HG03064 (cell line): ENCODE measurements around the gene SNAI1.
"Not testable (repeated sequence)": the region's sequence is repeated elsewhere in the genome, so short reads cannot be mapped to it uniquely, and the experiment has no call there.

Experiments
- ATAC-seq: cut with Tn5 transposase; IDR thresholded peaks from one replicate; pipeline ENCODE4 v1.9.1; 2021; ENCODE audit warnings: low read depth; ENCODE audit not compliant: unreplicated experiment

The SNAI1 gene

DNA sequence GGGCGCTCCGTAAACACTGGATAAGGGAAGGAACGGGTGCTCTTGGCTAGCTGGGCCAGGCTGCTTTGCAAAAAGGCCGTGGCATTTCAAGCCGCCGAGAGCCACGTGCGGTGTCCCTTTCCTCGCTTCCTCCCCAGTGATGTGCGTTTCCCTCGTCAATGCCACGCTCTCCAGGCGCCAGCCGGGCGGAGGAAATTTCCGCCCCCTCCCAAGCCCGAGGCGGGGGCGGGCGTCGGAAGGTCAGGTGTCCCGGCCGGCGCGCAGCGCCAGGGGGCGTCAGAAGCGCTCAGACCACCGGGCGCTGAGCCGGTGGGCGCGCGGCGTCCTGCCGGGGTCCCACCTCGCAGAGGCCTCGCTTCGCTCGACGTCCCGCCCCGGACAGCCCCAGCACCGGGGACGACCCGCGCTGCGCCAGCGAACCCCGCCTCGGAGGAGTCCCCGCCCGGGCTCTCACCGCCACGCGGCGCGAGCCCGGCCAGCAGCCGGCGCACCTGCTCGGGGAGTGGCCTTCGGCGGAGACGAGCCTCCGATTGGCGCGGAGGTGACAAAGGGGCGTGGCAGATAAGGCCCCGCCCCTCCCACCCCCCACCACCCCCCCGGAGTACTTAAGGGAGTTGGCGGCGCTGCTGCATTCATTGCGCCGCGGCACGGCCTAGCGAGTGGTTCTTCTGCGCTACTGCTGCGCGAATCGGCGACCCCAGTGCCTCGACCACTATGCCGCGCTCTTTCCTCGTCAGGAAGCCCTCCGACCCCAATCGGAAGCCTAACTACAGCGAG lies at the start of gene SNAI1:
TSS of gene SNAI1 (plus strand) at position 635 of the 777 bp plus-strand sequence. CDS start at position 715, 80 bp downstream.
- peak; percentile 61 for ATAC-seq

DNA sequence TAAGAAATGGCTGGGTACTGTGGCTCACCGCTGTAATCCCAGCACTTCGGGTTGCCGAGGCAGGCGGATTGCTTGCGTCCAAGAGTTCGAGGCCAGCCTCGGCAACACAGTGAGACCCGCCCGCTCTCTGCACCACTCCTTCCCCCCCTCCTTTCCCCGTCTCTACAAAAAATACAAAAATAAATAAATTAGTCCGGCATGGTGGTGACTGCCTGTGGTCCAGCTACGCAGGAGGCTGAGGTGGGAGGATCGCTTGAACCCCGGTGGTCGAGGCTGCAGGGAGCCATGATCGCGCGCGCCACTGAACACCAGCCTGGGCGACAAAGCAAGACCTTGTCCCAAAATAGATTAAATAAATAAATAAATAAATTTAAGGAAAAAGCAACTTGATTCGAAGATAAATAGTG lies 47.0 kb upstream of the SNAI1 start:
- no peak for ATAC-seq

DNA sequence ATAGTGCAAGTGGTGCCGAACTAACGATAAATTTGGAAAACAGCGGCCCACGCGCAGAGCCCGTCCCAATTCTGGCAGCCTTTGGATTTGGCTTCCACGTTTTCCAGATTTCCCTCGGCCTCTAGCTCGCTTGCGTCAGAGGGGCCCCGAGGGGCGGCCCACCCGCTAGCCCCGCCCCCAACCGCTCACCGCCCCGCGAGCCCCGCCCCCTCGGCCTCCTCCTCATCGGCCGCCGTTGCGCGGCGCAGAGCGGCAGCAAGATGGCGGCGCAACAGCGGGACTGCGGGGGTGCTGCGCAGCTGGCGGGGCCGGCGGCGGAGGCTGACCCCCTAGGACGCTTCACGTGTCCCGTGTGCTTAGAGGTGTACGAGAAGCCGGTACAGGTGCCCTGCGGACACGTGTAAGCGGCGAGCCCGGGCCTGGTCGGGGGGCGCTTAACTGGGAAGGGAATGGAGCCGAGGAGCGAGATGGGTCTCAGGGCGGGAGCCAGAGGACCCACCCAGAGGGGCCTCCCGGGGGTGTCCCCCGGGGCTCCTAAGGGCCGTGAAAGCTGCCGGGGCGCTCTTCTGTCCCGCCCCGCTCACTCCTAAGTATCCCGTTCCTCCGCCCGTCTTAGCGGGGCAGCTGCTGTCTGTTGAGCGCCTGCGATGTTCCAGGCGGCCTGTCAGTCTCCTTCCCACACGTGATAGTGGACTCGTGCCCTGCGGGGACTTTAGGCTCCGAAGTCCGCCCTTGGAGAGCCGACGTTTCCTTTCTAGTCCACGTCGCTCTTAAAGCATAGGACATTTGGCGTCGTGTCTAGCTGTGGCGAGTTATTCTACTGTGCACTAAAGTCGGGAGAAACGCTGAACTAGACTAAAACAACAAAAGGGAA lies 46.4 kb upstream of the SNAI1 start, which contains the start of gene RNF114:
TSS of gene RNF114 (plus strand) at position 245 of the 874 bp plus-strand sequence. CDS start at position 261, 16 bp downstream.
- peak; percentile 50 for ATAC-seq

DNA sequence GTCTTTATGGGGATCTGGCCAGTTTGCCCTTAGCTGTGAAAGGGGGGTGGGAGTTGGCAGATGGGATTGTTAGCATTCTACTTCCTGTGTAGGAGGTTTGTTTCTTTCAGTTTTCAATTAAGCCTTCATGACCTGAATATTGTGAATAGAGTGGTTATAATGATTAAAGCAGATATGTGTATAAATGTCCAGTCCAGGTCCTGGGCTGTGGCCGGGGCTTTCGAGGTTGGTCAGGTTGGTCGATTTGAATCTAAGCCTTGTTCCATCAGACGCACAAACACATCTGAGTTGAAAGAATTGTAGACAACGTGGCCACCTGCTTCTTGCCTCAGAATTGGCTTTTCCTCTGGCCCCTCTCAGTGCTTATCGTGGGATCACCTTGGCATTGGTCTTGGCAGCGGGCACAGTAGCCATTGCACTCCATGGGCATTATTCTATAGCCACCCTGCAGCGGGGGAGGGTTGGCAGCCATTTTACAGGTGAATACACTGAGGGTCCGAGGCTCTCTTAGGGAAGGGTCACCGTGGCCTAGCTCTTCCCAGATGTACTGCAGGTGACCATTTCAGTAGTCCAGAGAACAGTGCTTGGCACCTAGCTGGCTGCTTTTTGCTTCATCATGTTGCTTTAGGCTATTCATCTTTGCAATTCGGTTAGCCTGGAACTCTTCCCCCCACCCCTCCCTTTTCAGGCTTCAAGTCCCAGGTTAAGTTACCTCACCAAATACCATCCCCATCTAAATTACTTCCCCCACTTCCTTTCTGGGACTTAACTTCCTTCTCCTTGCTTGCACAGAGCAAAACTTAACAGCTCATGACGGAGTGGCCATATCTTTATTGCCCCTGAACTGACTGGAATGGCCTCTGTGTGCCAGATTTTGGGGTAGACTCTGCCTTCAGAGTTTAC lies 45.5 kb upstream of the SNAI1 start:
- ATAC-seq = peak; percentile 13

DNA sequence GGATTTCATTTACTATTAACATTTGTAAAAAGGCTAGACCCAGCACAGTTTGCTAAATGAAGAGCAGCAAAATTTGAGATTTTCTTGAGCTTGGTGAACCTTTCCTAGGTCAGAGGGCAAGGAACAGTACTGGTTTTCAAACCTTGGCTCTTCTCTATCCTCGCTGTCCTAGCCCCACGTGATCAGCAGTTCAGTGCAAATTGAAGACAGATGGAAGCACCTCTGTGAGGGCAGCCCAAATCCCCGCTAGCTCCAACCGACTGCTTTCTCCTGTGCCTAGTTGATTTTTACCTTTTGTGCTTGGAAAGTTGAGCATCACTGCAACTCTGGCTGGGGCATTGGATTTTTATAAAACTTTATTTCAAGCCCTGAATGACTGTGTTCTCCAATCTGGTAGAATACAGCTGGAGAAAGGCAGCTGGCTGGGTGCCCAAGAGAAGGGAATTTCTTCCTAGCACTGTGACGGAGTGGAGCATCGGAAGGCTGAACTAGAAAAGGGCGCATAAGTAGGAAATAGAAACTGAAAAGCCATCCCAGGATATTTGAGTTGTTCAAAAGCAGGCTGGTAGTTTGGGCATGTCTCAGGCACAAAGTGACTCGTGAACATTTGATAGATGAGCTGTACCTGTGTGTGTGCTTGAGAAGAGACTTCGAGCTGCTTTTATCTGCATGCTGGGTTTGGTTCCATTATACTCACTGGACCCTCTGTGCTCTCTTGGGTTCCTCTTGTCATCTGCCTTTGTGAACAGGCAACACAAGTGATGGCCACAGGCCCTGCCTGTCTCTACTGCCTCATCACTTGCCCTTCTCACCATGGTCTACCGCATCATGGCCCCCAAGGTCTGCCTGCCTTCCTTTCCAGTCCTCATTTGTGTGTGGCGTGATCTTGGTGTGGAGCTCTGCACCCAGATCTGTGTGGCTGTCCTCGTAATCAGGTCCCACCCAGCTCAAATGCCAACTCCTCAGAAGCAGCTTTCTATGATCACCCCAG lies 44.3 kb upstream of the SNAI1 start:
- ATAC-seq = no peak

DNA sequence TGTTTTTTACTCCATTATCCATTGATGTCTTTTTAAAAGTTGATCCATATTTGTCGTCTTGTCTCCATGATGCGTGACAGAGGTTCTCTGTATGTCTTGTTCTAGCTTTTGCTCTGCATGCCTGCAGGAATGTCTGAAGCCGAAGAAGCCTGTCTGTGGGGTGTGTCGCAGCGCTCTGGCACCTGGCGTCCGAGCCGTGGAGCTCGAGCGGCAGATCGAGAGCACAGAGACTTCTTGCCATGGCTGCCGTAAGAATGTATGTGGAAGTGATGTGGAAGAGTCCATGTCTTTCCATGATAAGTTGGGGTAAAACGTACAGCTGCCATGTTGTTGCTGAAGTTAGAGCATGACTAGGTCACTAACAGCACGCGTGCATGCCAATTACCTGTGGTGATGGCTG lies 41.3 kb upstream of the SNAI1 start:
- no peak for ATAC-seq

DNA sequence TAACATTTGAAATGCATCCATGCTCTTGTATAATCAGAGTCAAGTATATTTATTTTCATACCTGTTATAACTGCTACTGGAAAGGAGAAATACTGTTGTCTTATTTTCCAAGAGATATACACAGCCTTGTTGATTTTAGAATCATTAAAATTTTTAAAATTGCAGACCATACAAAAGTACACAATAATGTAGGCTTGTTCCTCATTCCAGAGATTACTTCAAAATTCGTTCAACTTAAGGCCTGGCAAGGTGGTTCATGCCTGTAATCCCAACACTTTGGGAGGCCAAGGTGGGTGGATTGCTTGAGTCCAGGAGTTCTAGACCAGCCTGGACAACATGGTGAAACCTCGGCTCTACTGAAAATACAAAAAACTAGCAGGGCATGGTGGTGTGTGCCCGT lies 40.5 kb upstream of the SNAI1 start:
- no peak for ATAC-seq

DNA sequence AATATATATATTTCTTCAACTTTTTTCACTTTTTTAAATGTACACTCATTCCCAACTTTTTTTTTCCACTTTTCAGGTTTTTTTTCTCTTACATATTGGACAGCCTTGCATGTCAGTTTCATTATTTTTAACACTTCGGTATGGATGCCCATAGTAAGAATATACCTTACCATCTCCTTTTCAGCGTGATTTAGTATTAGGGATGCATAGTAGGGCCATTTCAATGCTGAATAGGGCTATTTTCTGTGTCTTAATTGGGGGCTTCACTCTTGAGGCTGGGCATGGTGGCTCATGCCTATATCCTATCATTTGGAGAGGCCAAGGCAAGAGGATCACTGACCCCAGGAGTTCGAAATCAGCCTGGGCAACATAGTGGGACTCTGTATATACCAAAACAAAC lies 39.8 kb upstream of the SNAI1 start:
- no peak for ATAC-seq

DNA sequence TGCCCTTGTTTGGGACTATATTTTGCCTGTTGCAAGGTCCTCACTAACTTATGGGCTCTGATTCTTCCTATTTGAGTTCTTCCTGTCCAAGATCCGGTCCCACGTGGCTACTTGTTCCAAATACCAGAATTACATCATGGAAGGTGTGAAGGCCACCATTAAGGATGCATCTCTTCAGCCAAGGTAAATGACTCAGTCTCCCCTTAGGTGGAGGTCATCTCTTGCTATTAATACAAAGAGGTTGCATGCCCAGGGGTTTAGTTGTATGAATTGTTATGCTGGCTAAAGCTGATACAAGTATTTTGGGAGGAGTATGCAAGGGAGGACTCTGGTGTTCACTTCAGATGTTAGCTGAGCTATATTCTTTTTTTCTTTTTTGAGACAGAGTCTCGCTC lies 37.5 kb upstream of the SNAI1 start:
- ATAC-seq = no peak

DNA sequence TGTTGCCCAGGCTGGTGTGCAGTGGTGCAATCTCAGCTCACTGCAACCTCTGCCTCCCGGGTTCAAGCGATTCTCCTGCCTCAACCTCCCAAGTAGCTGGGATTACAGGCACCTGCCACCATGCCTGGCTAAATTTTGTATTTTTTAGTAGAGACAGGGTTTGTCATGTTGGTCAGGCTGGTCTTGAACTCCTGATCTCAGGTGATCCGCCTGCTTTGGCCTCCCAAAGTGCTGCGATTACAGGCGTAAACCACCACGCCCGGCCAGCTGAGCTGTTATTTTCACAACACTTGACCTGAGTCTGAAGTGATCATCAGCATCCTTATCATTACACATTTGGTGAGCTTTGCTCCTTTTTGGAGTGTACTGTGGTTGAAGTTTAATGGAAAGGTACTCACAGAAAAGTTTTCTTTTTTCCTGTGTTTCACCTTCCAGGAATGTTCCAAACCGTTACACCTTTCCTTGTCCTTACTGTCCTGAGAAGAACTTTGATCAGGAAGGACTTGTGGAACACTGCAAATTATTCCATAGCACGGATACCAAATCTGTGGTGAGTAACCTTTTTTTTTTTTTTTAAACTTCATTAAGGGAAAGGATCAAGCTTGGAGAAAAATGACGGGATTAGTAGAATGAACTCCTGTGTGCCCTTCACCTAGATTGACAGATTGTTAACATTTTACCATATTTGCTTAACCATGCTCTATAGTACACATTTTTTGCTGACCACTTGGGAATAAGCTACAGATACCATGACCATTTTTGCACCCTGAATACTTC lies 36.9 kb upstream of the SNAI1 start:
- ATAC-seq = no peak

DNA sequence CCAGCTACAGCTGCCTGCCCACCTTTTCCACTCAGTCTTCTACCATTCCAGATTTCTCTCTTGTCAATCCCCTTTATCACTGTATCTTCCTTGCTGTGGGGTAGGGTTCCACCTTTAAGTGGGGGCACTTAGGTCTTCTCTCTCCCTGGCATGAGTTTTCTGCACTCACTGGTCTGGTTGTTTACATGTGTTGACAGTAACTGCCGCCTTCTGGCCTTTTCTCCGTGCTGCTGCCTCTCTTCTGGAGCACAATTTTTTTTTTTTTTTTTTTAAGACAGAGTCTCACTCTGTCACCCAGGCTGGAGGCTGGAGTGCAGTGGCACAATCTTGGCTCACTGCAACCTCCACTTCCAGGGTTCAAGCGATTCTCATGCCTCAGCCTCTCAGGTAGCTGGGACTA lies 34.6 kb upstream of the SNAI1 start:
- no peak for ATAC-seq

DNA sequence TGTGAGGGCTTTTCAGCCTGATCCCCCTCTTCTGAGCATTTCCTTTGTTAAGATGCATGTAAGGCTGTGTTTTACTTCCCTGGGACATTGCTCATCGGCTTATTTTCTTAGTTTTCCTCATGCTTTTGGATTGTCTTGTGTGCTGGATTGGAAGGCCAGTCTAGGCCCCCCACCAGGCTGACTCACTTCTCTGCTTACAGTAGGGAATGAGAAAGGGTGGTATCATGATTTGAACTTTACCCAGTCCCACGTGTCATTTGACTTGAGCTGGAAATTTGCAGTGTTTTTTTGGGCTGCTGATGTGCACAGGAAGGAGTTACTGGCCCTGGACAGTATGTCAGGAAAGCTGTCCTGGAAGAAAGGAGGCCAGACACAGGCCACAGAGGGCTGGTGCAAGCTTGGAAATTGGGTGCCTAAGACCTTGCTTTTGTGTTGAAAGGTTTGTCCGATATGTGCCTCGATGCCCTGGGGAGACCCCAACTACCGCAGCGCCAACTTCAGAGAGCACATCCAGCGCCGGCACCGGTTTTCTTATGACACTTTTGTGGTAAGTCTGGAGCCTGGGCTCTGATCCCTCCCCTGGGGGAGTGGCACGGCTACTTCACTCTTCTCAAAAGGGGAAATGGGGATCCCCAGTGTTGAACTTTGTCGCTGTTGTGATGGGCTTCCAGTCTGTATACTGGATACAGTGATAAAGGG lies 33.8 kb upstream of the SNAI1 start:
- ATAC-seq = no peak

DNA sequence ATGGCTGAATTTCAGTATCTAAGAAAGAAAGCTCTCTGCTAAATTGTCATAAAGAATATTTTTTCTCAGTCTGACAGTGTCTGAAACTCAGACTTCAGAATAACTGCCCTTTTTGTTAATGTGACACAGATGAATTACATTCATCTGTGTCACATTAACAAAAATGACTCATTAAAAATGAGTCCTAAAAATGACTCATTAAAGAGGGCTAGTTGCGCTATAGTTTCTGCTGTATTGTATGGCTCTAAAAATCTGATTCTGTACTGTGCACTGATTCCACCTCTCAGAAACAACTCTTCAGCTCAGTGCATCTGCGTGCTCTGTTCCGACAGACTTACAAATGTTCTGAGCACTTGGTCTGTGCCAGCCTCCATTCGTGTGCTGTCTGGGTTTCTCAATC lies 31.6 kb upstream of the SNAI1 start:
- no peak for ATAC-seq

DNA sequence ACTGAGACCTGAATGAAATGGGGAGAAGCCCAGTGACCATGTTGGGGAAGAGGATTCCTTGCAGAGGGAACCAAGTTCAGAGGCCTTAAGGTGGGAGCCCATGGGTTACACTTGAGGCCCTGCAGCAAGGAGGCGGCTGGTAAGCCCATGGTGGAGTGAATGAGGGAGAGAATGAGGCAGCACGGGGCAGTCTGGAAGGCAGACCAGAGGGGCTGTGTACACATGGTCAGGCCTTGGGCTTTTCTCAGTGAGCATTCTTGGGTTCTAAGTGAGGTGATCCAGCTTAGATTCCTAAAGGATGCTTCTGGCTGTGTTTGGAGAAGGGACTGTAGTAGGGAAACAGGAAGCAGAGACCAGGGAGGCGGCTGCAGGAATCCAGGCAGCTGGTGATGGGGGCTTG lies 27.6 kb upstream of the SNAI1 start:
- no peak for ATAC-seq

DNA sequence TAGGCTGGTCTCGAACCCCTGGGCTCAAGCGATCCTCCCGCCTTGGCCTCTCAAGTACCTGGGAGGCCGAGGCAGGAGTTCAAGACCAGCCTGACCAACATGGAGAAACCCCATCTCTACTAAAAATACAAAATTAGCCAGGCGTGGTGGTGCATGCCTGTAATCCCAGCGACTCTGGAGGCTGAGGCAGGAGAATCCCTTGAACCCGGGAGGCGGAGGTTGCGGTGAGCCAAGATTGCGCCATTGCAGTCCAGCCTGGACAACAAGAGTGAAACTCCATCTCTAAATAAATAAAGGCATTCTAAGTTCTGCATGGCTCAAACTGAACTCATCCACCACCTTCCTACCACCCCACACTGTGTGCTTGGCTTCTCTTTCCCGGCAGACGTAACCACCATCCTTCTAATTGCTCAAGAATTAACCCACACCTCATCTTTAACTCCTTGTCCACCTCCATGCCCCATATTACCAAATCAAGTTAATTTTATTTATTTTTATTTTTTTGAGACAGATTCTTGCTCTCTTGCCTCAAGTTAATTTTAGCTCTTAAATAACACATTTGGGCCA lies 26.9 kb upstream of the SNAI1 start:
- ATAC-seq = not testable (repeated sequence)

DNA sequence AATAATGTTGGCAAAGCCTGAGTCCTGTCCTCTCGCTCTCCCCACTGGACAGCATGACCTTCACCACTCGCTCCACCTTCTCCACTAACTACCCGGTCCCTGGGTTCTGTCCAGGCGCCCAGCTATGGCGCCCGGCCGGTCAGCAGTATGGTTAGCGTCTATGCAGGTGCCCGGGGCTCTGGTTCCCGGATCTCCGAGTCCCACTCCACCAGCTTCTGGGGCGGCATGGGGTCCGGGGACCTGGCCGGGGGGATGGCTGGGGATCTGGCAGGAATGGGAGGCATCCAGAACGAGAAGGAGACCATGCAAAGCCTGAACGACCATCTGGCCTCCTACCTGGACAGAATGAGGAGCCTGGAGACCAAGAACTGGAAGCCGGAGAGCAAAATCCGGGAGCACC lies 26.1 kb upstream of the SNAI1 start:
- ATAC-seq = no peak

DNA sequence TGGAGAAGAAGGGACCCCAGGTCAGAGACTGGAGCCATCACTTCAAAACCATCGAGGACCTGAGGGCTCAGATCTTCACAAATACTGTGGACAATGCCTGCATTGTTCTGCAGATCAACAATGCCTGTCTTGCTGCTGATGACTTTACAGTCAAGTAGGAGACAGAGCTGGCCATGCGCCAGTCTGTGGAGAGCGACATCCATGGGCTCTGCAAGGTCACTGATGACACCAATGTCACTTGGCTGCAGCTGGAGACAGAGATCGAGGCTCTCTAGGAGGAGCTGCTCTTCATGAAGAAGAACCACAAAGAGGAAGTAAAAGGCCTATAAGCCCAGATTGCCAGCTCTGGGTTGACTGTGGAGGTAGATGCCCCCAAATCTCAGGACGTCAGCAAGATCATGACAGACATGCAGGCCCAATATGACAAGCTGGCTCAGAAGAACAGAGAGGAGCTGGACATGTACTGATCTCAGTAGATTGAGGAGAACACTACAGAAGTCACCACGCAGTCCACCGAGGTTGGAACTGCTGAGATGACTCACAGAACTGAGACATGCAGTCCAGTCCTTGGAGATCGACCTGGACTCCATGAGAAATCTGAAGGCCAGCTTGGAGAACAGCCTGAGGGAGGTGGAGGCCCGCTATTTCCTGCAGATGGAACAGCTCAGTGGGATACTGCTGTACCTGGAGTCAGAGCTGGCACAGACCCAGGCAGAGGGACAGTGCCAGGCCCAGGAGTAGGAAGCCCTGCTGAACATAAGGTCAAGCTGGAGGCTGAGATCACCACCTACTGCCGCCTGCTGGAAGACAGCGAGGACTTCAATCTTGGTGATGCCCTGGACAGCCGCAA lies 25.5 kb upstream of the SNAI1 start:
- not testable (repeated sequence) for ATAC-seq
